Transverse colon (tissue), 4 donors: ENCODE data around the gene SETD1A. TPM values are rescaled to one million over a fixed set of nuclear protein-coding genes. Genes with fewer than 3 reads are reported as not detected.

Experiments
- DNase-seq: peaks from one replicate; pipeline ENCODE4 v3.0.0-alpha.2; 2019
- H3K27ac ChIP-seq, 4 donors: fragments of 200-600 bp; sonication (generic); 2 replicates each; pipeline ENCODE4 v1.5.1; 2016 to 2018; ENCODE audit warnings: inconsistent platforms in 4 of 4
- H3K27me3 ChIP-seq: fragments of 200-600 bp; sonication (generic); 2 replicates; pipeline ENCODE4 v1.5.1; 2017; ENCODE audit warnings: inconsistent platforms
- H3K36me3 ChIP-seq, 4 donors: fragments of 200-600 bp; sonication (generic); 2 replicates each; pipeline ENCODE4 v1.5.1; 2017 to 2019; ENCODE audit warnings: inconsistent platforms in 4 of 4
- H3K4me1 ChIP-seq, 4 donors: fragments of 200-600 bp; sonication (generic); 2 replicates each; pipeline ENCODE4 v1.5.1; 2017 to 2020; ENCODE audit warnings: inconsistent platforms in 4 of 4
- H3K4me3 ChIP-seq, 4 donors: fragments of 200-600 bp; sonication (generic); 1 replicate in 1 of 4; 2 replicates in 3 of 4; pipeline versions ENCODE4 v1.5.1 to v1.6.1; 2017 to 2019; ENCODE audit warnings: inconsistent platforms in 4 of 4
- H3K9me3 ChIP-seq, 2 donors: fragments of 200-600 bp; sonication (generic); 2 replicates each; pipeline ENCODE4 v1.5.1; 2017 to 2019; ENCODE audit warnings: inconsistent platforms in 2 of 2
- EP300 ChIP-seq: sonication (generic); formaldehyde crosslinking; IDR thresholded peaks from one replicate; pipeline ENCODE4 v1.6.1; 2017; ENCODE audit warnings: antibody characterized with exemption, low read depth
- POLR2A ChIP-seq: fragments of 450-650 bp; IDR thresholded peaks from one replicate; pipeline ENCODE4 v1.6.1; 2016; ENCODE audit warnings: antibody characterized with exemption, mild to moderate bottlenecking, moderate library complexity
- POLR2AphosphoS5 ChIP-seq, 3 donors: sonication (generic); formaldehyde crosslinking; IDR thresholded peaks; one replicate each; pipeline ENCODE4 v1.6.1; 2016; ENCODE audit warnings: antibody characterized with exemption in 3 of 3
- whole genome bisulfite sequencing, 2 donors: methylation state at CpG; one replicate each; pipeline ENCODE4 v1.1.5; 2018; ENCODE audit warnings: low coverage in 1 of 2; 5-methylcytosine and 5-hydroxymethylcytosine counted together
- in situ Hi-C, 4 donors: fragments of 200-750 bp; cut with MboI; loops; one replicate each; pipeline versions ENCODE4 v1.15.0 to v1.15.1; 2017; ENCODE audit warnings: low sequenced_read_pairs in 3 of 4, low pct_ligation_motif_present in 1 of 4, low pct_unique_long_range_greater_than_20kb in 1 of 4
- intact Hi-C: fragments of 100-400 bp; cut with DNase I; formaldehyde crosslinking; loops from one replicate; pipeline ENCODE4 v1.15.1; 2023; ENCODE audit warnings: low total_unique reads
- total RNA-seq, 4 donors: library from RNA; depleted of rRNA; stranded (reverse); fragments of >200 nt; gene quantifications; one replicate each; pipeline ENCODE4 v1.1.0, GENCODE V29; 2016
- TF ChIP-seq, protein P1 (sequence below), 5 experiments: fragments of 200-600 bp in 3 of 5; fragments of 450-650 bp in 2 of 5; sonication (generic) in 3 of 5; IDR thresholded peaks; 1 replicate in 2 of 5; 2 replicates in 3 of 5; pipeline ENCODE4 v1.5.1; 2016 to 2017; ENCODE audit warnings: antibody characterized with exemption in 5 of 5, inconsistent platforms in 3 of 5, mild to moderate bottlenecking in 2 of 5, moderate library complexity in 1 of 5

SETD1A gene
- total RNA-seq, 4 donors from 2014 or later = 5.3 to 37.0 (median 10.8) TPM

DNA sequence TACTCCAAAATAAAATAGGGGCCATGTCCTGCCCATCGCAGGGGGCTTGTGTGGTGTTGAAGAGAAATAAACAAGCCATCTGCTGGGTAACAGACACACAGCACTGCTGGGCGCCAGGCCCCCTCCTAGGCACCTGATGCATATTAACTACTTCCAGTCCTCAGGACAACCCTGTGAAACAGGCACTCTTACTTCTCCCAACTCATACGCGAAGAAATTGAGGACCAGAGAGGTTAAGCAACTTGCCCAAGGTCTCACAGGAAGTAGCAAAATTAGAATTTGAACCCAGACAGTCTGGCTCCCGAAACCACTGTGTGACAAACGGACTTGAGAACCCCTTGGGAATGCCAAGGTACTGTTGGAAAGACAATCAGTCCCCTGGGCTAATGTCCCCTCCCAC lies 50.1 kb downstream of the SETD1A start:
- 61 to 80% methylated on average over 1 to 6 of the region's 6 CpGs for WGBS, 2 donors
- no peak for TF ChIP-seq POLR2A
- intact Hi-C loops = no loop called here
- no peak for DNase-seq
- Histone ChIP-seq H3K4me1 (peaks cover 0 to 4% (median 0%) of the 10 kb centered on the region in 4 donors), H3K27me3 (peaks cover 63% of the 10 kb centered on the region), H3K9me3 (no peaks in the 10 kb centered on the region), H3K36me3 (no peaks in the 10 kb centered on the region), H3K27ac (no peak overlapping the region), H3K4me3 (no peak overlapping the region)
- in situ Hi-C loops = no loop called here

DNA sequence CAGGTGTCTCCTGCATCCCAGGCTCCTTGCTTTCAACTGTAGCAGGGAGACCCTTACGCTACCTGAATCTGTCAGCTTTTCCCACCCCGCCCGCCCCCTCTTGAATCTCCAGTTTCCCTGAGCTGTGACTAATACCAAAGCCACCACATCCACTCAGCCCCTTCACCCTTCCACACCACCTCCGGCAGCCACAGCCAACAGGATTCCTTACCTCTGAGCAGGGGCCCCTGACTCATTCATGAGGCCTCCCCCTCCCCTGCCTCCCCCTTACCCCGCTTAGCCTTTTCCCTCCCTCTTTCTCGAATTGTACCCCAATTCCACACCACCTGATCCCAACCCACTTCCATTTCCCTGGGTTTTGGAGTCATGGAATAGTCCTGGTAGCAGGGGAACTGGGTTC lies 50.6 kb downstream of the SETD1A start:
- Histone ChIP-seq H3K27me3 (peaks cover 66% of the 10 kb centered on the region), H3K36me3 (no peaks in the 10 kb centered on the region), H3K4me3 (no peak overlapping the region), H3K27ac (no peak overlapping the region), H3K9me3 (no peaks in the 10 kb centered on the region), H3K4me1 (peaks cover 0 to 4% (median 0%) of the 10 kb centered on the region in 4 donors)
- intact Hi-C loops = no loop called here
- TF ChIP-seq POLR2AphosphoS5 (IDR thresholded peaks at IDR 0.05) (no peak), POLR2A (no peak), EP300 (no peak)
- TF ChIP-seq, protein P1, sequence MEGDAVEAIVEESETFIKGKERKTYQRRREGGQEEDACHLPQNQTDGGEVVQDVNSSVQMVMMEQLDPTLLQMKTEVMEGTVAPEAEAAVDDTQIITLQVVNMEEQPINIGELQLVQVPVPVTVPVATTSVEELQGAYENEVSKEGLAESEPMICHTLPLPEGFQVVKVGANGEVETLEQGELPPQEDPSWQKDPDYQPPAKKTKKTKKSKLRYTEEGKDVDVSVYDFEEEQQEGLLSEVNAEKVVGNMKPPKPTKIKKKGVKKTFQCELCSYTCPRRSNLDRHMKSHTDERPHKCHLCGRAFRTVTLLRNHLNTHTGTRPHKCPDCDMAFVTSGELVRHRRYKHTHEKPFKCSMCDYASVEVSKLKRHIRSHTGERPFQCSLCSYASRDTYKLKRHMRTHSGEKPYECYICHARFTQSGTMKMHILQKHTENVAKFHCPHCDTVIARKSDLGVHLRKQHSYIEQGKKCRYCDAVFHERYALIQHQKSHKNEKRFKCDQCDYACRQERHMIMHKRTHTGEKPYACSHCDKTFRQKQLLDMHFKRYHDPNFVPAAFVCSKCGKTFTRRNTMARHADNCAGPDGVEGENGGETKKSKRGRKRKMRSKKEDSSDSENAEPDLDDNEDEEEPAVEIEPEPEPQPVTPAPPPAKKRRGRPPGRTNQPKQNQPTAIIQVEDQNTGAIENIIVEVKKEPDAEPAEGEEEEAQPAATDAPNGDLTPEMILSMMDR (IDR thresholded peaks at IDR 0.05) = no peak
- DNase-seq = no peak
- WGBS, 2 donors = 46 to 68% methylated on average over 4 to 6 of the region's 6 CpGs
- in situ Hi-C loops = no loop called here

DNA sequence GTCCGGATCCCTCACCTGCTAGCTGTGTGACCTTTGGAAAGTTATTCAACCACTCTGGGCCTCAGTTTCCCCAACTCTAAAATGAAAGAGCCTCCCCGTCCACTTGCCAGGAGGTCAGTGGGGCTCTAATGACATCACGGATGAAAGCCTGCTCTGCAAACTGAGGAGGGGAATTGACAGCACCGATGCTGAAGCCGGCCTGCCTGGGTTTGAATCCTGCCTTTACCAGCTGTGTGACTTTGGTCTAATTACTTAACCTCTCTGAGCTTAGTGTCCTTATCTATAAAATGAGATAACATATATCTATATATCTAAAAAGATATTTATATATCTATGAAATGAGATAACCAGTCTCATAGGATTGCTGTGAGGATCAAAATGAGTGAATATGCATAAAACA lies 51.0 kb downstream of the SETD1A start:
- no peaks in the 10 kb centered on the region for H3K9me3 ChIP-seq
- no peaks in the 10 kb centered on the region for H3K36me3 ChIP-seq
- intact Hi-C loops (no loop called here), in situ Hi-C loops (no loop called here)
- 80 to 81% methylated on average over 2 to 5 of the region's 5 CpGs for WGBS, 2 donors
- peaks cover 0 to 4% (median 0%) of the 10 kb centered on the region in 4 donors for H3K4me1 ChIP-seq
- H3K27ac ChIP-seq = no peak overlapping the region
- no peak overlapping the region for H3K4me3 ChIP-seq
- no peak for DNase-seq
- H3K27me3 ChIP-seq = peaks cover 68% of the 10 kb centered on the region
- TF ChIP-seq EP300 (no peak), POLR2A (no peak), POLR2AphosphoS5 (IDR thresholded peaks at IDR 0.05) (no peak)
- TF ChIP-seq, protein P1 (IDR thresholded peaks at IDR 0.05) = no peak

DNA sequence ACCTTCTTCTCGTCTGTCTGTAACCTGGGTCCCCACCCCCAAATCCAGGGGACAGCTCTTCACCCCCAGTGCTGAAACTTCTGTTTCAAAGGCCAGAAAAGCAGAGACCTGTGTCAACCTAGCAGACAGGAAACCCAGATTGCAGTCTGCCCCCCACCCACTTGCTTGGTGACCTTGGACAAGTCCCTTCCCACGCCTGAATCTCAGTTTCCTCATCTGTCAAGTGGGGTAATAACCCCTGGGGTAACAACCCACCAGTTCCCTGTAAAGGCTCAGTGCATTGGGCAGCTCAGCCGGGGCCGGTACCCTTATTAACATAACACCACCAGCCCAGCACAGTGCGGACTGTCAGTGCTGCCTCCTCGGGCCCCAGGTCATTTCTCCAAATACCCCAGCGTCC lies 51.6 kb downstream of the SETD1A start:
- intact Hi-C loops (no loop called here), in situ Hi-C loops (no loop called here)
- 67 to 81% methylated on average over 1 to 7 of the region's 7 CpGs for WGBS, 2 donors
- TF ChIP-seq, protein P1 (IDR thresholded peaks at IDR 0.05) = no peak
- TF ChIP-seq POLR2AphosphoS5 (IDR thresholded peaks at IDR 0.05) (no peak), POLR2A (no peak)
- H3K27ac ChIP-seq = no peak overlapping the region
- no peak for DNase-seq
- H3K27me3 ChIP-seq = peaks cover 71% of the 10 kb centered on the region
- no peak overlapping the region for H3K4me3 ChIP-seq
- H3K9me3 ChIP-seq = no peaks in the 10 kb centered on the region
- H3K4me1 ChIP-seq = peaks cover 0 to 4% (median 0%) of the 10 kb centered on the region in 4 donors
- H3K36me3 ChIP-seq = no peaks in the 10 kb centered on the region

DNA sequence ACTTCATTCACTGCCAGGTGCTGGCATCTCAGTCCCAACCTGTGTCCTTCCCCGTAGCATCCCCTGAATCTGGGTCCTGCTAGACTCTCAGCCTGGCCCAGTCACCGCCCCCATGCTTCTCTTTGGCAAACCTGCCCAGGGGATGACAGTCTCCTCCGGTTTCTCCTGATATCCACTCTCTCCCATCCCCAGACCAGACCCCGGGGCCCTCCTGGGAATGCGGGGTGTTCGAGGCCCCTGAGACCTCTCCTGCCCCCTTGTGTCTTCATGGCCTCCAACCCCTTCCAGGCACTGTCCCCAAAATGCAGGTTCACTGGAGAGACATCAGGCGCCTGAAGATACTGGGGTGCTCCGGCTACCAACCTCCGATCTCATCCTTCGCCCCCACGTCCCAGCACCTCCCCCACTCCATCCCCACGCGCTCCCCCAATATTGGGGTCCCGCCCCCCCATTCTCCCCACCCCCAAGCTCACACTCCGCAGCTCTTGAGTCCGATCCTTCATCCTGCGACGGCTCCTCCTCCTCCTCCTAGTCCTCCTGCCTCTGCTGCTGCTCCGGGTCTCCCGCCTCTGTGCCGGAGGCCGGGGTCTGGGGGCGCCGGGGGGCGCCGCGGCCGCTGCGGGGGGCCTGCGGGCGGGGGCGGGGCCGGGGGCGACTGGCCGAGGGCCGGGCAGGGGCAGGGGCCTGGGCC lies 52.5 kb downstream of the SETD1A start:
- H3K4me1 ChIP-seq = peaks cover 0 to 4% (median 0%) of the 10 kb centered on the region in 4 donors
- TF ChIP-seq, protein P1 (IDR thresholded peaks at IDR 0.05) = no peak
- TF ChIP-seq POLR2AphosphoS5 (IDR thresholded peaks at IDR 0.05) (no peak), POLR2A (no peak), EP300 (no peak)
- DNase-seq = no peak
- H3K27me3 ChIP-seq = peaks cover 78% of the 10 kb centered on the region
- no peaks in the 10 kb centered on the region for H3K36me3 ChIP-seq
- in situ Hi-C loops (no loop called here), intact Hi-C loops (no loop called here)
- H3K4me3 ChIP-seq = no peak overlapping the region
- 30 to 67% methylated on average over 1 to 15 of the region's 36 CpGs for WGBS, 2 donors
- H3K9me3 ChIP-seq = no peaks in the 10 kb centered on the region
- no peak overlapping the region for H3K27ac ChIP-seq
